Neural cell (in vitro differentiated cells): ENCODE measurements around the gene LIMCH1. TPM values are rescaled to one million over a fixed set of nuclear protein-coding genes. Genes with fewer than 3 reads are reported as not detected.

Experiments used
- H2AFZ ChIP-seq: fragments of 200-600, 300-800 bp; sonication (generic), shearing (Covaris generic); 2 replicates; pipeline ENCODE4 v1.6.0; 2014; ENCODE audit warnings: low read depth, mild to moderate bottlenecking, antibody characterized with exemption, low read length, moderate library complexity
- H3F3A ChIP-seq: fragments of 200-600 bp; shearing (Covaris generic); 2 replicates; pipeline ENCODE4 v1.6.1; 2016; ENCODE audit warnings: mild to moderate bottlenecking, moderate library complexity, mixed read lengths, antibody characterized with exemption, low read length; ENCODE audit not compliant: insufficient read depth, poor library complexity, severe bottlenecking
- H3K27ac ChIP-seq: fragments of 200-600, 300-800 bp; sonication (generic), shearing (Covaris generic); 2 replicates; pipeline ENCODE4 v1.5.1; 2014; ENCODE audit warnings: mild to moderate bottlenecking, low read length, moderate library complexity
- H3K27me3 ChIP-seq: fragments of 300-800, 200-600 bp; sonication (generic), shearing (Covaris generic); 2 replicates; pipeline ENCODE4 v1.6.0; 2014; ENCODE audit warnings: mild to moderate bottlenecking, low read depth, low read length, moderate library complexity; ENCODE audit not compliant: insufficient read depth
- H3K36me3 ChIP-seq: fragments of 300-800, 200-600 bp; sonication (generic), shearing (Covaris generic); 2 replicates; pipeline ENCODE4 v1.5.1; 2014; ENCODE audit warnings: mild to moderate bottlenecking, antibody characterized with exemption, low read length, moderate library complexity; ENCODE audit not compliant: insufficient read depth
- H3K4me2 ChIP-seq: fragments of 300-800, 200-600 bp; sonication (generic), shearing (Covaris generic); 2 replicates; pipeline ENCODE4 v1.6.0; 2014; ENCODE audit warnings: mild to moderate bottlenecking, low read length
- H3K4me3 ChIP-seq: fragments of 300-800, 200-600 bp; sonication (generic), shearing (Covaris generic); 2 replicates; pipeline ENCODE4 v1.5.1; 2014; ENCODE audit warnings: mild to moderate bottlenecking, low read length, moderate library complexity
- H3K79me2 ChIP-seq: fragments of 200-600 bp; shearing (Covaris generic); replicated peaks from 2 replicates; pipeline ENCODE4 v1.6.0; 2014; ENCODE audit warnings: mild to moderate bottlenecking, low read length, moderate library complexity; ENCODE audit not compliant: insufficient read depth
- H3K9ac ChIP-seq: fragments of 300-800, 200-600 bp; sonication (generic), shearing (Covaris generic); 2 replicates; pipeline ENCODE4 v1.6.1; 2016; ENCODE audit warnings: mild to moderate bottlenecking, low read length, mixed read lengths
- H3K9me2 ChIP-seq: fragments of 200-600 bp; shearing (Covaris generic); 2 replicates; pipeline ENCODE4 v1.6.1; 2016; ENCODE audit warnings: mild to moderate bottlenecking, low read length, mixed read lengths; ENCODE audit not compliant: insufficient read depth
- H3K9me3 ChIP-seq: fragments of 200-600, 300-800 bp; sonication (generic), shearing (Covaris generic); 2 replicates; pipeline ENCODE4 v1.6.1; 2016; ENCODE audit warnings: mild to moderate bottlenecking, mixed run types, low read length, moderate library complexity, mixed read lengths
- H4K20me1 ChIP-seq: fragments of 200-600 bp; shearing (Covaris generic); 2 replicates; pipeline ENCODE4 v1.6.1; 2016; ENCODE audit warnings: mild to moderate bottlenecking, mixed run types; ENCODE audit not compliant: insufficient read depth
- EP300 ChIP-seq: fragments of 450-650 bp; conservative IDR thresholded peaks from 2 replicates; pipeline ENCODE4 v1.6.1; 2014; ENCODE audit warnings: antibody characterized with exemption, mild to moderate bottlenecking, moderate library complexity; ENCODE audit not compliant: poor library complexity, severe bottlenecking
- EZH2 ChIP-seq: fragments of 200-600, 300-800 bp; shearing (Covaris generic), sonication (generic); IDR thresholded peaks from 2 replicates; pipeline ENCODE4 v1.6.1; 2014; ENCODE audit warnings: antibody characterized with exemption, low read length, borderline replicate concordance, mild to moderate bottlenecking; ENCODE audit not compliant: insufficient read depth, poor library complexity, severe bottlenecking
- MXI1 ChIP-seq: fragments of 450-650 bp; conservative IDR thresholded peaks from 2 replicates; pipeline ENCODE4 v1.6.1; 2014; ENCODE audit warnings: antibody characterized with exemption, mild to moderate bottlenecking; ENCODE audit not compliant: poor library complexity, severe bottlenecking
- POLR2AphosphoS5 ChIP-seq: IDR thresholded peaks from 2 replicates; pipeline ENCODE4 v1.6.1; 2012
- RAD21 ChIP-seq: fragments of 450-650 bp; conservative IDR thresholded peaks from 2 replicates; pipeline ENCODE4 v1.6.1; 2014; ENCODE audit warnings: antibody characterized with exemption, mild to moderate bottlenecking, moderate library complexity
- SMC3 ChIP-seq: fragments of 450-650 bp; conservative IDR thresholded peaks from 2 replicates; pipeline ENCODE4 v1.6.1; 2014; ENCODE audit warnings: antibody characterized with exemption, mild to moderate bottlenecking, moderate library complexity; ENCODE audit not compliant: poor library complexity
- TAF1 ChIP-seq: IDR thresholded peaks from 2 replicates; pipeline ENCODE4 v1.6.1; 2012; ENCODE audit warnings: low read depth
- polyA plus RNA-seq: library from polyadenylated mRNA; depleted of rRNA; stranded (reverse); fragments of >200 nt; gene quantifications from 2 replicates; pipeline ENCODE4 v1.2.3, GENCODE V29; 2014
- TF ChIP-seq, protein P1 (sequence below): fragments of 450-650 bp; IDR thresholded peaks from 2 replicates; pipeline ENCODE4 v1.5.1; 2014; ENCODE audit warnings: antibody characterized with exemption, mild to moderate bottlenecking, moderate library complexity; ENCODE audit not compliant: poor library complexity, severe bottlenecking
- TF ChIP-seq, protein P2 (sequence below): IDR thresholded peaks from 2 replicates; pipeline ENCODE4 v1.6.1; 2012; ENCODE audit warnings: borderline replicate concordance

The LIMCH1 gene
- polyA plus RNA-seq, 1 donor from 2014 or later: 9.1 TPM

DNA sequence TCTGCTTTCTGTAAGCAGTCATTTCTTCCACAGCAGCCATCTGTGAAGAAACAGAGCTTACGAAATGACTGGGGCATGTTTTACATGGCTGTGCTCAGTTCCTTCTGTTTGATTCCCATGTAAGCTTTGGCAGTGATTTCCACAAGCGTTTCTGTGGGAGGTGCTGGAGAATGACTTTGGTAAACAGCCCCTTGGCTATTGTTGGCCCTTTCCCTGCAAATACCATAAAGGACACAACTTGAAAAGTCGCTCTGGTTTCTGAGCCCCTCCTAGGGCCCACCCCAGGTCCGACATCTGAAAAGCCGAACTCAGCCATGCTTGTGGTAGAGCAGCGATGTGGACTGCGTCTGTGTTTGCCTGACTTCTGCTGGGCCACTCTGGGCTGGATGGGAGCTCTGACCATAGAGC is 3.7 kb downstream of the LIMCH1 start:
- Histone ChIP-seq H3K79me2 (no peaks in the 10 kb centered on the region), H3K4me3 (no peak overlapping the region), H2AFZ (no peak overlapping the region), H3K9ac (no peak overlapping the region), H3K4me2 (no peak overlapping the region), H4K20me1 (no peaks in the 10 kb centered on the region), H3F3A (no peaks in the 10 kb centered on the region), H3K27ac (no peak overlapping the region), H3K36me3 (no peaks in the 10 kb centered on the region), H3K9me3 (no peaks in the 10 kb centered on the region), H3K9me2 (no peaks in the 10 kb centered on the region), H3K27me3 (no peaks in the 10 kb centered on the region)
- TF ChIP-seq SMC3: no peak
- no peak for TF ChIP-seq RAD21
- TF ChIP-seq EP300: no peak
- TF ChIP-seq MXI1: no peak
- TF ChIP-seq, protein P1, sequence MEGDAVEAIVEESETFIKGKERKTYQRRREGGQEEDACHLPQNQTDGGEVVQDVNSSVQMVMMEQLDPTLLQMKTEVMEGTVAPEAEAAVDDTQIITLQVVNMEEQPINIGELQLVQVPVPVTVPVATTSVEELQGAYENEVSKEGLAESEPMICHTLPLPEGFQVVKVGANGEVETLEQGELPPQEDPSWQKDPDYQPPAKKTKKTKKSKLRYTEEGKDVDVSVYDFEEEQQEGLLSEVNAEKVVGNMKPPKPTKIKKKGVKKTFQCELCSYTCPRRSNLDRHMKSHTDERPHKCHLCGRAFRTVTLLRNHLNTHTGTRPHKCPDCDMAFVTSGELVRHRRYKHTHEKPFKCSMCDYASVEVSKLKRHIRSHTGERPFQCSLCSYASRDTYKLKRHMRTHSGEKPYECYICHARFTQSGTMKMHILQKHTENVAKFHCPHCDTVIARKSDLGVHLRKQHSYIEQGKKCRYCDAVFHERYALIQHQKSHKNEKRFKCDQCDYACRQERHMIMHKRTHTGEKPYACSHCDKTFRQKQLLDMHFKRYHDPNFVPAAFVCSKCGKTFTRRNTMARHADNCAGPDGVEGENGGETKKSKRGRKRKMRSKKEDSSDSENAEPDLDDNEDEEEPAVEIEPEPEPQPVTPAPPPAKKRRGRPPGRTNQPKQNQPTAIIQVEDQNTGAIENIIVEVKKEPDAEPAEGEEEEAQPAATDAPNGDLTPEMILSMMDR: no peak
- TF ChIP-seq POLR2AphosphoS5: no peak
- TF ChIP-seq EZH2: no peak
- no peak for TF ChIP-seq TAF1
- TF ChIP-seq, protein P2, sequence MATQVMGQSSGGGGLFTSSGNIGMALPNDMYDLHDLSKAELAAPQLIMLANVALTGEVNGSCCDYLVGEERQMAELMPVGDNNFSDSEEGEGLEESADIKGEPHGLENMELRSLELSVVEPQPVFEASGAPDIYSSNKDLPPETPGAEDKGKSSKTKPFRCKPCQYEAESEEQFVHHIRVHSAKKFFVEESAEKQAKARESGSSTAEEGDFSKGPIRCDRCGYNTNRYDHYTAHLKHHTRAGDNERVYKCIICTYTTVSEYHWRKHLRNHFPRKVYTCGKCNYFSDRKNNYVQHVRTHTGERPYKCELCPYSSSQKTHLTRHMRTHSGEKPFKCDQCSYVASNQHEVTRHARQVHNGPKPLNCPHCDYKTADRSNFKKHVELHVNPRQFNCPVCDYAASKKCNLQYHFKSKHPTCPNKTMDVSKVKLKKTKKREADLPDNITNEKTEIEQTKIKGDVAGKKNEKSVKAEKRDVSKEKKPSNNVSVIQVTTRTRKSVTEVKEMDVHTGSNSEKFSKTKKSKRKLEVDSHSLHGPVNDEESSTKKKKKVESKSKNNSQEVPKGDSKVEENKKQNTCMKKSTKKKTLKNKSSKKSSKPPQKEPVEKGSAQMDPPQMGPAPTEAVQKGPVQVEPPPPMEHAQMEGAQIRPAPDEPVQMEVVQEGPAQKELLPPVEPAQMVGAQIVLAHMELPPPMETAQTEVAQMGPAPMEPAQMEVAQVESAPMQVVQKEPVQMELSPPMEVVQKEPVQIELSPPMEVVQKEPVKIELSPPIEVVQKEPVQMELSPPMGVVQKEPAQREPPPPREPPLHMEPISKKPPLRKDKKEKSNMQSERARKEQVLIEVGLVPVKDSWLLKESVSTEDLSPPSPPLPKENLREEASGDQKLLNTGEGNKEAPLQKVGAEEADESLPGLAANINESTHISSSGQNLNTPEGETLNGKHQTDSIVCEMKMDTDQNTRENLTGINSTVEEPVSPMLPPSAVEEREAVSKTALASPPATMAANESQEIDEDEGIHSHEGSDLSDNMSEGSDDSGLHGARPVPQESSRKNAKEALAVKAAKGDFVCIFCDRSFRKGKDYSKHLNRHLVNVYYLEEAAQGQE: no peak

DNA sequence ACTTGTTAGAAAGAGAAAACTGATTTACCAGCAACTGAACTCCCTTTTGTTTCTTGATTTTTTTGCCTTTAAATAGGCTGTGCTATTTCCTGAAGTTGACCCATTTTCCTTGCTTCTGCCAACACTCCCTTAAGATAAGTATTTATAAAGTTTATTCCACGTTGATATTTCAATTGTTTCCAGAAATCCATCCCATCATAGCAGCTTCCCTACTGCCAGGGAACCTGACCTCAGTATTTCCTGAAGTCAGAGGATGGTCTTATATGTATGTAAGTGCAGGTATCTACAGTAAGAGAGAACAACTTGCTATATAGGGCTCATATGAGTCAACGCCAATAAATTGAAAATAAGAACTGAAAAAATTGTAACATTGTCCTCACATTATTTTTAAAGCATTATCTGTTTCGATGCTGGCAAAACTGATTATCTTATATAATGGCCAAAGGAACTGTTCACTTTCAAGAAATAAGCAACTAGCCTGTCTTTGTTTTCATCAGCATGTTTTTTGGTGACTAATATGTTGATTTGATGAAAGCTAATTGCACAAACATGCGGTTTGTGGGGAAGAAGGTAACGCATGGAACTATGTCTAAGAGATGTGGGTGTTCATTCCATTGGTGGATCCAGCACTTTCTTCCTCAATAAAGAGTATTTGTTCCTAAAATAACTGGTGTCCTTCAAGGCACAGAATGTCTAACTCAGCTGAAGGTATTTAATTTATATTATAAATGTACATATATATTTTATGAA is 4.7 kb downstream of the LIMCH1 start:
- H3K9me2 ChIP-seq: no peaks in the 10 kb centered on the region
- H3K36me3 ChIP-seq: no peaks in the 10 kb centered on the region
- H3K79me2 ChIP-seq: no peaks in the 10 kb centered on the region
- H3F3A ChIP-seq: no peaks in the 10 kb centered on the region
- H3K27ac ChIP-seq: no peak overlapping the region
- H3K4me3 ChIP-seq: no peak overlapping the region
- no peaks in the 10 kb centered on the region for H4K20me1 ChIP-seq
- TF ChIP-seq SMC3: no peak
- TF ChIP-seq POLR2AphosphoS5: no peak
- TF ChIP-seq, protein P1: no peak
- TF ChIP-seq EZH2: no peak
- TF ChIP-seq, protein P2: no peak
- no peak for TF ChIP-seq TAF1
- no peak for TF ChIP-seq RAD21
- TF ChIP-seq MXI1: no peak
- no peak for TF ChIP-seq EP300
- no peaks in the 10 kb centered on the region for H3K9me3 ChIP-seq
- H3K4me2 ChIP-seq: no peak overlapping the region
- no peak overlapping the region for H3K9ac ChIP-seq
- H2AFZ ChIP-seq: no peak overlapping the region
- no peaks in the 10 kb centered on the region for H3K27me3 ChIP-seq
